Fibroblast of lung (primary cell): ENCODE measurements around the gene CTSA. TPM values are rescaled to one million over a fixed set of nuclear protein-coding genes. Genes with fewer than 3 reads are reported as not detected.
"Not testable (repeated sequence)": the region's sequence is repeated elsewhere in the genome, so short reads cannot be mapped to it uniquely, and the experiment has no call there.

ENCODE experiments used
- DNase-seq, 2 donors: peaks; one replicate each; pipeline versions ENCODE4 v3.0.0 to v3.0.0-alpha.2; 2010; ENCODE audit warnings: low read depth in 2 of 2
- H2AFZ ChIP-seq: 2 replicates; pipeline ENCODE4 v1.5.1; 2012; ENCODE audit warnings: low read length, control low read depth, inconsistent platforms
- H3K27ac ChIP-seq: 2 replicates; pipeline ENCODE4 v1.5.1; 2011; ENCODE audit warnings: low read length, control low read depth; ENCODE audit not compliant: insufficient read depth
- H3K27me3 ChIP-seq: 2 replicates; pipeline ENCODE4 v1.5.1; 2011; ENCODE audit warnings: mild to moderate bottlenecking, low read length; ENCODE audit not compliant: control insufficient read depth, insufficient read depth
- H3K36me3 ChIP-seq: 2 replicates; pipeline ENCODE4 v1.5.1; 2011; ENCODE audit warnings: low read length; ENCODE audit not compliant: control insufficient read depth, insufficient read depth
- H3K4me1 ChIP-seq: 2 replicates; pipeline ENCODE4 v1.5.1; 2011; ENCODE audit warnings: low read length; ENCODE audit not compliant: control insufficient read depth, insufficient read depth; ENCODE audit errors: extremely low read depth
- H3K4me2 ChIP-seq: 2 replicates; pipeline ENCODE4 v1.5.1; 2011; ENCODE audit warnings: low read length, control low read depth; ENCODE audit not compliant: insufficient read depth; ENCODE audit errors: extremely low read depth
- H3K4me3 ChIP-seq, 4 experiments: fragments of 200-600 bp in 1 of 4; sonication (generic) in 1 of 4; replicated peaks in 1 of 4; 2 replicates each; pipeline ENCODE4 v1.5.1; 2011 to 2016; ENCODE audit warnings: low read length in 4 of 4, low read depth in 3 of 4, mild to moderate bottlenecking in 3 of 4, control low read depth in 2 of 4, inconsistent platforms in 1 of 4, mixed read lengths in 1 of 4; ENCODE audit not compliant: insufficient read depth in 1 of 4; ENCODE audit errors: control extremely low read depth in 1 of 4
- H3K79me2 ChIP-seq: 2 replicates; pipeline ENCODE4 v1.5.1; 2012; ENCODE audit warnings: mild to moderate bottlenecking, low read length, inconsistent platforms; ENCODE audit not compliant: control insufficient read depth, insufficient read depth
- H3K9ac ChIP-seq: 2 replicates; pipeline ENCODE4 v1.5.1; 2011; ENCODE audit warnings: mild to moderate bottlenecking, low read length, control low read depth; ENCODE audit not compliant: insufficient read depth
- H3K9me3 ChIP-seq: 2 replicates; pipeline ENCODE4 v1.5.1; 2012; ENCODE audit warnings: low read depth, low read length; ENCODE audit not compliant: control insufficient read depth, insufficient read depth
- H4K20me1 ChIP-seq: 2 replicates; pipeline ENCODE4 v1.5.1; 2011; ENCODE audit warnings: low read length; ENCODE audit not compliant: control insufficient read depth, insufficient read depth; ENCODE audit errors: extremely low read depth
- EZH2 ChIP-seq: IDR thresholded peaks from 2 replicates; pipeline ENCODE4 v1.5.1; 2012; ENCODE audit warnings: low read length, control low read depth, mild to moderate bottlenecking; ENCODE audit errors: missing control alignments
- polyA plus RNA-seq, 2 donors: library from polyadenylated mRNA; depleted of rRNA in 1 of 2; stranded (reverse) in 1 of 2; unstranded in 1 of 2; fragments of >200 nt; gene quantifications; 2 replicates each; pipeline ENCODE4 v1.2.1, GENCODE V29; 2011 to 2012; ENCODE audit warnings: missing spikeins in 1 of 2
- total RNA-seq: library from RNA; depleted of rRNA; stranded (reverse); fragments of >200 nt; gene quantifications from 2 replicates; pipeline ENCODE4 v1.2.1, GENCODE V29; 2014
- TF ChIP-seq, protein P1 (sequence below), 2 donors: IDR thresholded peaks in 1 of 2; conservative IDR thresholded peaks in 1 of 2; 1 replicate in 1 of 2; 2 replicates in 1 of 2; pipeline ENCODE4 v1.5.1; 2011 to 2012; ENCODE audit warnings: low read length in 2 of 2, control low read depth in 1 of 2, inconsistent platforms in 1 of 2, low read depth in 1 of 2, mild to moderate bottlenecking in 1 of 2

Gene CTSA
- total and polyA plus RNA-seq, 2 donors (not counting 1 experiment from before 2014, with no cell fraction given), result 116 to 364 TPM

DNA sequence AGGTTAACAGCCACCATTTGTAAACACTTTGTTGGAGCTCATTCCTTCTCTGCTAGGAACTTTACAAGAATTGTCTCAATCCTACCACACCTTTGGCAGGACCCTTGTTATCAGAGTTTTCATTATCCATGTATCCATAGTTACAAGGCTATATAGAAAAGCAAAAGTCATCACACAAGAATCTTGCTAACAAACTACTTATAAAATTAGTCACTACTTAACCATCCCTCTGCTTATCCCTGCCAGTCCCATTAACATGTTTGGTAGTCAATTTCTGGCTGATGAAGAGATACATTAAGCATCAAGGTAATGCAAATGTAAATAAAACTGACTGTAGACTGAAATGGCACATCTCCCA is 23.3 kb upstream of the CTSA start:
- Histone ChIP-seq H3K36me3 (no peaks in the 10 kb centered on the region), H4K20me1 (no peaks in the 10 kb centered on the region), H3K27me3 (no peaks in the 10 kb centered on the region), H3K4me1 (peaks cover 10% of the 10 kb centered on the region), H3K9ac (peak overlapping the region; percentile 8), H3K4me2 (peak overlapping the region; percentile 70), H3K9me3 (no peaks in the 10 kb centered on the region), H3K79me2 (no peaks in the 10 kb centered on the region), H2AFZ (no peak overlapping the region), H3K4me3 (no peak overlapping the region), H3K27ac (peak overlapping the region; percentile 87)
- DNase-seq, result peak; percentile 42 to 88
- TF ChIP-seq EZH2, result no peak
- TF ChIP-seq, protein P1, sequence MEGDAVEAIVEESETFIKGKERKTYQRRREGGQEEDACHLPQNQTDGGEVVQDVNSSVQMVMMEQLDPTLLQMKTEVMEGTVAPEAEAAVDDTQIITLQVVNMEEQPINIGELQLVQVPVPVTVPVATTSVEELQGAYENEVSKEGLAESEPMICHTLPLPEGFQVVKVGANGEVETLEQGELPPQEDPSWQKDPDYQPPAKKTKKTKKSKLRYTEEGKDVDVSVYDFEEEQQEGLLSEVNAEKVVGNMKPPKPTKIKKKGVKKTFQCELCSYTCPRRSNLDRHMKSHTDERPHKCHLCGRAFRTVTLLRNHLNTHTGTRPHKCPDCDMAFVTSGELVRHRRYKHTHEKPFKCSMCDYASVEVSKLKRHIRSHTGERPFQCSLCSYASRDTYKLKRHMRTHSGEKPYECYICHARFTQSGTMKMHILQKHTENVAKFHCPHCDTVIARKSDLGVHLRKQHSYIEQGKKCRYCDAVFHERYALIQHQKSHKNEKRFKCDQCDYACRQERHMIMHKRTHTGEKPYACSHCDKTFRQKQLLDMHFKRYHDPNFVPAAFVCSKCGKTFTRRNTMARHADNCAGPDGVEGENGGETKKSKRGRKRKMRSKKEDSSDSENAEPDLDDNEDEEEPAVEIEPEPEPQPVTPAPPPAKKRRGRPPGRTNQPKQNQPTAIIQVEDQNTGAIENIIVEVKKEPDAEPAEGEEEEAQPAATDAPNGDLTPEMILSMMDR (conservative IDR thresholded peaks at IDR 0.05 in 1 of 2, IDR thresholded peaks at IDR 0.05 in 1 of 2; ENCODE audit: low read depth in 1 of 2, low read length in 2 of 2), result no peak

DNA sequence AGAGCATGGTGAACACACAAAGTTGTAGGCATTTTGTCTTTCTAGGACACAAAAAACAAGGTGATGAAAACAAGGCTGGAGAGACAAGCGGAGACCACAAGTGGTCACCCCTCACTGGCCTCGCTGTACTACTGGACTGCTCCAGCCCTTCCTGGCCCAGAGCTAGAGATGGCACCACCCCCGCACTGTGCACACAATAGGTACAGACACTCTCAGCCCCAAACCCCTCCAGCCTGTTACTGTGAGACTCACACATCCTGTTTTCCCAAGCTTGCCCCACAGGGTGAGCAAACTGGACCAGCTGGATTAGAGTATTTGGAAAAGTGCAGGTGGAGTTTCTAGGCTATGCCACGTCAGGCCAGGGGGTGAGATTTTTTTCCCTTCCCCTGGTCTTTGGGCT is 18.5 kb upstream of the CTSA start:
- TF ChIP-seq, protein P1 (conservative IDR thresholded peaks at IDR 0.05 in 1 of 2, IDR thresholded peaks at IDR 0.05 in 1 of 2; ENCODE audit: low read depth in 1 of 2, low read length in 2 of 2), result no peak
- TF ChIP-seq EZH2, result no peak
- H4K20me1 ChIP-seq, result no peaks in the 10 kb centered on the region
- no peak overlapping the region for H2AFZ ChIP-seq
- no peak overlapping the region for H3K27ac ChIP-seq
- no peak overlapping the region for H3K4me2 ChIP-seq
- no peaks in the 10 kb centered on the region for H3K9me3 ChIP-seq
- no peak overlapping the region for H3K9ac ChIP-seq
- H3K36me3 ChIP-seq, result peaks cover 5% of the 10 kb centered on the region
- no peak overlapping the region for H3K4me3 ChIP-seq
- H3K27me3 ChIP-seq, result no peaks in the 10 kb centered on the region
- DNase-seq, result no peak
- H3K4me1 ChIP-seq, result peaks cover 4% of the 10 kb centered on the region
- no peaks in the 10 kb centered on the region for H3K79me2 ChIP-seq

DNA sequence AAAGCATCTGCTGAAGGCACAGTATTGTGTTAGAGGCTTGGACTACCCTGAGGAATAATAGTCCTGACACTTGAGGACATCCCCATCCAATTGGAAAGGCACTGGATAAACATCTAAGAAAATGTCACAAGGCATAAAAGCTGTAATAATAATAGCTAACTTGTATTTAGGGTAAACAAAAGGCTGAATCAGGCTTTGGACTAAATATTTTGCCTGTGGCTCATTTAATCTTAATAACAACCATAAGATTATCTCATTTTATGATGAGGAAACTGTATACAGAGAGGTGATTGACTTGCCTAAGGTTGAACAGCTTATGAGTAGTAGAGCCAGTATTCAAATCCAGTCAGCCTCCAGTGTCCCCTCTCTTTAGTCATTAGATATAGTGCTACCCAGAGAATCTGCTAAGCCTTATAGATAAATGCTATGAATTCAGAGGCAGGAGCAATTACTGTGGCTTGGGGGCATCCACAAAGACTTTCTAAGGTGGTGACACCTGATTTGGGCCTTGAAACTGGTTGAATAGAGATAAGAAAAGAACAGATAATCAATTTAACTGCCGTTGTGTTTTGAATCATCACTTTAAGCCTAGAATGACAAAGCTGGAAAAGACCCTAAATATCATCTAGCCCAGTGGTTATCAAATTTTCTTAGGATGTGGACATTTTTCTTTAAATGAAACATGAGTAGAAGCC is 17.6 kb upstream of the CTSA start:
- H3K27ac ChIP-seq, result no peak overlapping the region
- H3K36me3 ChIP-seq, result peaks cover 5% of the 10 kb centered on the region
- no peaks in the 10 kb centered on the region for H3K79me2 ChIP-seq
- no peak overlapping the region for H2AFZ ChIP-seq
- no peak for TF ChIP-seq EZH2
- TF ChIP-seq, protein P1 (conservative IDR thresholded peaks at IDR 0.05 in 1 of 2, IDR thresholded peaks at IDR 0.05 in 1 of 2; ENCODE audit: low read depth in 1 of 2, low read length in 2 of 2), result no peak
- no peak for DNase-seq
- H3K27me3 ChIP-seq, result no peaks in the 10 kb centered on the region
- peak overlapping the region; percentile 8 for H3K4me2 ChIP-seq
- no peak overlapping the region for H3K9ac ChIP-seq
- no peaks in the 10 kb centered on the region for H4K20me1 ChIP-seq
- H3K4me1 ChIP-seq, result no peaks in the 10 kb centered on the region
- no peaks in the 10 kb centered on the region for H3K9me3 ChIP-seq
- H3K4me3 ChIP-seq, result no peak overlapping the region

DNA sequence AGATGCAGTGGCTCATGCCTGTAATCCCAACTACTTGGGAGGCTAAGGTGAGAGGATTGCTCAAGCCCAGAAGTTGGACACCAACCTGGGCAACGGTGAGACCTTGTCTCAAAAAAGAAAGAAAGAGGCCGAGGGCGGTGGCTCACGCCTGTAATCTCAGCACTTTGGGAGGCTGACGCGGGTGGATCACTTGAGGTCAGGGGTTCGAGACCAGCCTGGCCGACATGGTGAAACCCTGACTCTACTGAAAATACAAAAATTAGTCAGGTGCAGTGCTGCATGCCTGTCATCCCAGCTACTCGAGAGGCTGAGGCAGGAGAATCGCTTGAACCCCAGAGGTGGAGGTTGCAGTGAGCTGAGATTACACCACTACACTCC is 17.0 kb upstream of the CTSA start:
- H3K27me3 ChIP-seq, H3K9ac ChIP-seq, H3K36me3 ChIP-seq, H3K4me1 ChIP-seq, H3K79me2 ChIP-seq, H3K27ac ChIP-seq, H3K9me3 ChIP-seq, H4K20me1 ChIP-seq, H2AFZ ChIP-seq, H3K4me3 ChIP-seq, DNase-seq: not testable (repeated sequence)
- peak overlapping the region; percentile 8 for H3K4me2 ChIP-seq
